Measurements from ENCODE around the gene FBP2. TPM values are rescaled to one million over a fixed set of nuclear protein-coding genes. Genes with fewer than 3 reads are reported as not detected.

The FBP2 gene
- total and polyA plus RNA-seq, 2 of the 4 experiments (the other 2 are of a cell fraction) = not detected

GRCh38 chr9:94514722-94515121, 78.9 kb downstream of the FBP2 start:
- Histone ChIP-seq H3K36me3 (ENCODE audit: control insufficient read depth, insufficient read depth, low read length) (no peaks in the 10 kb centered on the region), H2BK5ac (ENCODE audit: low read depth, low read length, poor library complexity, severe bottlenecking) (no peak overlapping the region), H3K9me1 (ENCODE audit: insufficient read depth, low read length) (no peaks in the 10 kb centered on the region), H2AK5ac (ENCODE audit: low read depth, low read length) (no peak overlapping the region), H3K9ac (ENCODE audit: low read depth, low read length) (no peak overlapping the region), H2BK20ac (ENCODE audit: low read depth, low read length) (no peak overlapping the region), H2AK9ac (replicated peaks; ENCODE audit: low read depth, low read length, poor library complexity) (no peak overlapping the region), H3K23ac (ENCODE audit: low read depth, low read length) (no peak overlapping the region), H3K27ac (ENCODE audit: insufficient read depth, low read length) (no peak overlapping the region), H3K4me2 (ENCODE audit: low read depth, low read length) (no peak overlapping the region), H3K79me1 (ENCODE audit: low read depth in 1 of 2, low read length in 2 of 2) (no peaks in the 10 kb centered on the region), H3K4me3 (ENCODE audit: insufficient read depth, low read depth, low read length) (no peak overlapping the region), H4K20me1 (ENCODE audit: insufficient read depth, low read length) (no peaks in the 10 kb centered on the region), H3K14ac (replicated peaks; ENCODE audit: low read depth, low read length) (no peak overlapping the region), H4K91ac (ENCODE audit: insufficient read depth, low read depth, low read length) (no peak overlapping the region), H3K9me3 (ENCODE audit: control insufficient read depth, insufficient read depth, low read length) (no peaks in the 10 kb centered on the region), H2AFZ (replicated peaks; ENCODE audit: low read length, poor library complexity) (no peak overlapping the region), H4K5ac (ENCODE audit: low read depth, low read length) (no peak overlapping the region), H4K8ac (ENCODE audit: low read depth in 2 of 2, low read length in 2 of 2) (no peak overlapping the region), H2BK15ac (ENCODE audit: low read depth, low read length) (no peak overlapping the region), H3K4ac (ENCODE audit: low read depth, low read length) (no peak overlapping the region), H3K4me1 (ENCODE audit: control insufficient read depth, insufficient read depth, low read length) (no peaks in the 10 kb centered on the region), H3K18ac (ENCODE audit: low read depth, low read length) (no peak overlapping the region), H2BK120ac (ENCODE audit: low read depth, low read length) (no peak overlapping the region), H3K56ac (ENCODE audit: extremely low read depth, insufficient read depth, low read length) (no peak overlapping the region), H3K27me3 (ENCODE audit: control insufficient read depth, insufficient read depth, low read length) (0 out of 2 replicates have a peak, but pooled peaks cover 2% of the 10 kb centered on the region)
- no peak for TF ChIP-seq NFE2L2 (IDR thresholded peaks at IDR 0.05; ENCODE audit: low read depth, low read length)
- TF ChIP-seq POLR2A (IDR thresholded peaks at IDR 0.05; ENCODE audit: low read depth, low read length) = no peak
- TF ChIP-seq RAD21 (IDR thresholded peaks at IDR 0.05; ENCODE audit: low read length) = no peak
- no peak for TF ChIP-seq MAZ (IDR thresholded peaks at IDR 0.05; ENCODE audit: borderline replicate concordance, low read depth, low read length)
- TF ChIP-seq FOS (IDR thresholded peaks at IDR 0.05; ENCODE audit: low read depth, low read length) = no peak
- TF ChIP-seq MAFK (IDR thresholded peaks at IDR 0.05; ENCODE audit: low read depth, low read length) = no peak
- TF ChIP-seq CEBPB (IDR thresholded peaks at IDR 0.05; ENCODE audit: low read depth, low read length) = no peak
- no peak for TF ChIP-seq SMC3 (IDR thresholded peaks at IDR 0.05; ENCODE audit: low read depth, low read length)
- TF ChIP-seq, protein P1, sequence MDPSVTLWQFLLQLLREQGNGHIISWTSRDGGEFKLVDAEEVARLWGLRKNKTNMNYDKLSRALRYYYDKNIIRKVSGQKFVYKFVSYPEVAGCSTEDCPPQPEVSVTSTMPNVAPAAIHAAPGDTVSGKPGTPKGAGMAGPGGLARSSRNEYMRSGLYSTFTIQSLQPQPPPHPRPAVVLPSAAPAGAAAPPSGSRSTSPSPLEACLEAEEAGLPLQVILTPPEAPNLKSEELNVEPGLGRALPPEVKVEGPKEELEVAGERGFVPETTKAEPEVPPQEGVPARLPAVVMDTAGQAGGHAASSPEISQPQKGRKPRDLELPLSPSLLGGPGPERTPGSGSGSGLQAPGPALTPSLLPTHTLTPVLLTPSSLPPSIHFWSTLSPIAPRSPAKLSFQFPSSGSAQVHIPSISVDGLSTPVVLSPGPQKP (IDR thresholded peaks at IDR 0.05; ENCODE audit: borderline replicate concordance, low read depth, low read length) = no peak
- TF ChIP-seq, protein P2, sequence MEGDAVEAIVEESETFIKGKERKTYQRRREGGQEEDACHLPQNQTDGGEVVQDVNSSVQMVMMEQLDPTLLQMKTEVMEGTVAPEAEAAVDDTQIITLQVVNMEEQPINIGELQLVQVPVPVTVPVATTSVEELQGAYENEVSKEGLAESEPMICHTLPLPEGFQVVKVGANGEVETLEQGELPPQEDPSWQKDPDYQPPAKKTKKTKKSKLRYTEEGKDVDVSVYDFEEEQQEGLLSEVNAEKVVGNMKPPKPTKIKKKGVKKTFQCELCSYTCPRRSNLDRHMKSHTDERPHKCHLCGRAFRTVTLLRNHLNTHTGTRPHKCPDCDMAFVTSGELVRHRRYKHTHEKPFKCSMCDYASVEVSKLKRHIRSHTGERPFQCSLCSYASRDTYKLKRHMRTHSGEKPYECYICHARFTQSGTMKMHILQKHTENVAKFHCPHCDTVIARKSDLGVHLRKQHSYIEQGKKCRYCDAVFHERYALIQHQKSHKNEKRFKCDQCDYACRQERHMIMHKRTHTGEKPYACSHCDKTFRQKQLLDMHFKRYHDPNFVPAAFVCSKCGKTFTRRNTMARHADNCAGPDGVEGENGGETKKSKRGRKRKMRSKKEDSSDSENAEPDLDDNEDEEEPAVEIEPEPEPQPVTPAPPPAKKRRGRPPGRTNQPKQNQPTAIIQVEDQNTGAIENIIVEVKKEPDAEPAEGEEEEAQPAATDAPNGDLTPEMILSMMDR (conservative IDR thresholded peaks at IDR 0.05; ENCODE audit: low read depth, low read length) = no peak
- TF ChIP-seq CHD1 (IDR thresholded peaks at IDR 0.05; ENCODE audit: low read depth, low read length) = no peak
- no peak for TF ChIP-seq BHLHE40 (IDR thresholded peaks at IDR 0.05; ENCODE audit: low read depth, low read length)
- TF ChIP-seq USF2 (IDR thresholded peaks at IDR 0.05; ENCODE audit: low read depth, low read length) = no peak
- no peak for TF ChIP-seq RCOR1 (IDR thresholded peaks at IDR 0.05; ENCODE audit: insufficient replicate concordance, low read length)
- TF ChIP-seq RFX5 (IDR thresholded peaks at IDR 0.05; ENCODE audit: low read depth, low read length) = no peak
- TF ChIP-seq MXI1 (IDR thresholded peaks at IDR 0.05; ENCODE audit: borderline replicate concordance, low read depth, low read length) = no peak
- WGBS, 2 experiments (ENCODE audit: extremely low coverage in 2 of 2, insufficient read length in 1 of 2) = 88% methylated on average over 1 of the region's 3 CpGs; no CpG with 5 or more reads in 1 of the 2 experiments
- DNase-seq (no peak), ATAC-seq (ENCODE audit: low read depth) (no peak)
- BruUV-seq (replicated peaks) = no TSS peak
- CTCF ChIA-PET = interaction anchor here (0.6 kb wide), 1 partner anchor 23 kb away, joined by 5 read pairs; no protein-coding TSS in a partner anchor
- intact Hi-C loops (cut with micrococcal nuclease) (no loop called here), in situ Hi-C loops (cut with MboI; ENCODE audit: low sequenced_read_pairs) (no loop called here), dilution Hi-C loops (cut with HindIII; ENCODE audit: low sequenced_read_pairs, unreplicated experiment) (no loop called here)
- POLR2A ChIA-PET (ENCODE audit: unreplicated experiment) = no interaction called here

Measured in IMR-90 (cell line).